ENCODE results near the gene MRPL18. TPM values are rescaled to one million over a fixed set of nuclear protein-coding genes. Genes with fewer than 3 reads are reported as not detected.

Gene MRPL18
- total and polyA plus RNA-seq, 2 donors (not counting 3 experiments of a cell fraction or from before 2014, with no cell fraction given) = 55.4 to 70.7 TPM

DNA sequence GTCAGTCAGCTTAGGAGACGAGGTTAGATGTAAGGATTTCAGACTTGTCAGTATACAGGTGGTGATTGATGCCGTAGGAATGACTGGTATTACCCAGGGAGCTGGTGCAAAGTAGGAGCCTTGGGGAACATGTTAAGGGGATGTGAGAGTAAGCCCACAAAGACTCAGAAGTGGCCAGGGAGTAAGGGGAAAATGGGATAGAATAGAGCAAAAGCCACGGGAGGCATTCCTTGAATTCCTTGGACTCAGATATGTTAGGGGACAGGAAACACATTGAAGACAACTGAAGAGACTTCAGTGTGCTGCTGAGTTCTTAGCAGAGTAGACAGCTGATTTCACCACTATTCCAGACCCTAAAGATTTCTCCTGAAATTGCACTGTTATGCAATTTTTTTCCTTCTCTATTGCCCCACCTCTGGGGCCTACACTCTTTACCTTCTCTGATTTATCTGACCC lies 29.6 kb upstream of the MRPL18 start:
- Histone ChIP-seq H3K79me2 (ENCODE audit: control insufficient read depth, insufficient read depth, low read length) (peaks cover 16% of the 10 kb centered on the region), H3K27ac (ENCODE audit: insufficient read depth, low read depth, low read length) (peak overlapping the region; percentile 85), H2AFZ (ENCODE audit: low read depth, low read length) (no peak overlapping the region), H3K9me1 (replicated peaks; ENCODE audit: control insufficient read depth, extremely low read depth, insufficient read depth, low read length) (no peaks in the 10 kb centered on the region), H3K9ac (replicated peaks; ENCODE audit: extremely low read depth, insufficient read depth, low read length) (peak overlapping the region; percentile 86), H3K36me3 (ENCODE audit: control insufficient read depth in 2 of 2, extremely low read depth in 1 of 2, insufficient read depth in 2 of 2, low read length in 2 of 2) (peaks cover 5 to 14% of the 10 kb centered on the region in 2 experiments), H3K4me2 (ENCODE audit: insufficient read depth, low read length) (peak overlapping the region; percentile 59), H4K20me1 (replicated peaks; ENCODE audit: control insufficient read depth, extremely low read depth, insufficient read depth, low read length) (no peaks in the 10 kb centered on the region), H3K27me3 (ENCODE audit: control insufficient read depth in 2 of 2, insufficient read depth in 2 of 2, low read length in 2 of 2) (no peaks in the 10 kb centered on the region), H3K4me3 (replicated peaks in 1 of 3; ENCODE audit: insufficient read depth in 1 of 3, low read depth in 1 of 3, low read length in 3 of 3) (peak overlapping the region in 1 of 3 experiments; percentile 73), H3K9me3 (replicated peaks; ENCODE audit: control insufficient read depth, insufficient read depth, low read length) (no peaks in the 10 kb centered on the region), H3K4me1 (ENCODE audit: control insufficient read depth, extremely low read depth, insufficient read depth, low read length) (peaks cover 20% of the 10 kb centered on the region)
- intact Hi-C loops (cut with micrococcal nuclease) (no loop called here), dilution Hi-C loops (cut with MboI; ENCODE audit: extremely low pct_ligation_motif_present, low sequenced_read_pairs) (no loop called here)
- DNase-seq (ENCODE audit: low read depth, low spot score) (peak; percentile 44), FAIRE-seq (peak; percentile 75)
- no TSS peak for BruUV-seq (replicated peaks)
- ChIA-PET CTCF (interaction anchor here (1.1 kb wide), 2 partner anchors 20 to 45 kb away, joined by 3 read pairs; no protein-coding TSS in a partner anchor), POLR2A (interaction anchor here (1.2 to 1.8 kb wide), 2 partner anchors 29 to 67 kb away, joined by 4 to 7 read pairs; partner anchors contain the start of gene TCP1)
- TF ChIP-seq MAX (IDR thresholded peaks at IDR 0.05; ENCODE audit: insufficient read depth, insufficient read length) (no peak), POLR2AphosphoS5 (IDR thresholded peaks at IDR 0.05; ENCODE audit: insufficient read depth, low read depth, low read length) (no peak), EZH2 (IDR thresholded peaks at IDR 0.05; ENCODE audit: borderline replicate concordance, low read depth, low read length, severe bottlenecking) (no peak)

- Histone ChIP-seq H3K4me2 (ENCODE audit: insufficient read depth, low read length) (peak overlapping the region; percentile 59), H3K9me1 (replicated peaks; ENCODE audit: control insufficient read depth, extremely low read depth, insufficient read depth, low read length) (no peaks in the 10 kb centered on the region), H3K4me3 (replicated peaks in 1 of 3; ENCODE audit: insufficient read depth in 1 of 3, low read depth in 1 of 3, low read length in 3 of 3) (peak overlapping the region; percentile 71 to 97 (median 73)), H3K79me2 (ENCODE audit: control insufficient read depth, insufficient read depth, low read length) (peaks cover 16% of the 10 kb centered on the region), H2AFZ (ENCODE audit: low read depth, low read length) (peak overlapping the region; percentile 10), H3K4me1 (ENCODE audit: control insufficient read depth, extremely low read depth, insufficient read depth, low read length) (peaks cover 20% of the 10 kb centered on the region), H3K27ac (ENCODE audit: insufficient read depth, low read depth, low read length) (peak overlapping the region; percentile 85), H3K36me3 (ENCODE audit: control insufficient read depth in 2 of 2, extremely low read depth in 1 of 2, insufficient read depth in 2 of 2, low read length in 2 of 2) (peaks cover 5 to 10% of the 10 kb centered on the region in 2 experiments), H3K9ac (replicated peaks; ENCODE audit: extremely low read depth, insufficient read depth, low read length) (peak overlapping the region; percentile 86), H3K27me3 (ENCODE audit: control insufficient read depth in 2 of 2, insufficient read depth in 2 of 2, low read length in 2 of 2) (no peaks in the 10 kb centered on the region), H3K9me3 (replicated peaks; ENCODE audit: control insufficient read depth, insufficient read depth, low read length) (no peaks in the 10 kb centered on the region), H4K20me1 (replicated peaks; ENCODE audit: control insufficient read depth, extremely low read depth, insufficient read depth, low read length) (no peaks in the 10 kb centered on the region)
- FAIRE-seq = no peak
- ChIA-PET POLR2A (interaction anchor here (1.0 to 1.8 kb wide), 3 partner anchors 28 to 68 kb away, joined by 3 to 7 read pairs (median 4); partner anchors contain the start of gene TCP1), CTCF (interaction anchor here (0.9 to 1.1 kb wide), 2 partner anchors 19 to 28 kb away, joined by 3 to 4 read pairs; partner anchors contain the start of genes MRPL18 and TCP1)
- dilution Hi-C loops (cut with MboI; ENCODE audit: extremely low pct_ligation_motif_present, low sequenced_read_pairs) (no loop called here), intact Hi-C loops (cut with micrococcal nuclease) (no loop called here)
- no peak for TF ChIP-seq MYC (IDR thresholded peaks at IDR 0.05; ENCODE audit: low read depth, low read length)
- TF ChIP-seq FOS (IDR thresholded peaks at IDR 0.05; ENCODE audit: borderline replicate concordance, insufficient read depth, low read length) = no peak
- TF ChIP-seq MAX (IDR thresholded peaks at IDR 0.05; ENCODE audit: insufficient read depth, insufficient read length) = no peak
- no peak for TF ChIP-seq EZH2 (IDR thresholded peaks at IDR 0.05; ENCODE audit: borderline replicate concordance, low read depth, low read length, severe bottlenecking)
- TF ChIP-seq, protein P1, sequence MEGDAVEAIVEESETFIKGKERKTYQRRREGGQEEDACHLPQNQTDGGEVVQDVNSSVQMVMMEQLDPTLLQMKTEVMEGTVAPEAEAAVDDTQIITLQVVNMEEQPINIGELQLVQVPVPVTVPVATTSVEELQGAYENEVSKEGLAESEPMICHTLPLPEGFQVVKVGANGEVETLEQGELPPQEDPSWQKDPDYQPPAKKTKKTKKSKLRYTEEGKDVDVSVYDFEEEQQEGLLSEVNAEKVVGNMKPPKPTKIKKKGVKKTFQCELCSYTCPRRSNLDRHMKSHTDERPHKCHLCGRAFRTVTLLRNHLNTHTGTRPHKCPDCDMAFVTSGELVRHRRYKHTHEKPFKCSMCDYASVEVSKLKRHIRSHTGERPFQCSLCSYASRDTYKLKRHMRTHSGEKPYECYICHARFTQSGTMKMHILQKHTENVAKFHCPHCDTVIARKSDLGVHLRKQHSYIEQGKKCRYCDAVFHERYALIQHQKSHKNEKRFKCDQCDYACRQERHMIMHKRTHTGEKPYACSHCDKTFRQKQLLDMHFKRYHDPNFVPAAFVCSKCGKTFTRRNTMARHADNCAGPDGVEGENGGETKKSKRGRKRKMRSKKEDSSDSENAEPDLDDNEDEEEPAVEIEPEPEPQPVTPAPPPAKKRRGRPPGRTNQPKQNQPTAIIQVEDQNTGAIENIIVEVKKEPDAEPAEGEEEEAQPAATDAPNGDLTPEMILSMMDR (IDR thresholded peaks at IDR 0.05; ENCODE audit: extremely low read depth in 1 of 2, insufficient read depth in 1 of 2, low read depth in 1 of 2, low read length in 2 of 2) = no peak
- TSS peak; percentile 75 for BruUV-seq (replicated peaks)
- peak; percentile 58 for DNase-seq (ENCODE audit: low read depth, low spot score)
Measured at GRCh38 chr6:159761129-159761872, 29.0 kb upstream of the MRPL18 start.

Data from endothelial cell of umbilical vein (primary cell).